ENCODE data around the gene PRKAR1B. TPM values are rescaled to one million over a fixed set of nuclear protein-coding genes. Genes with fewer than 3 reads are reported as not detected.

The PRKAR1B gene
- total RNA-seq, 2 experiments from 2014 or later, result 22.5 to 41.6 TPM

DNA sequence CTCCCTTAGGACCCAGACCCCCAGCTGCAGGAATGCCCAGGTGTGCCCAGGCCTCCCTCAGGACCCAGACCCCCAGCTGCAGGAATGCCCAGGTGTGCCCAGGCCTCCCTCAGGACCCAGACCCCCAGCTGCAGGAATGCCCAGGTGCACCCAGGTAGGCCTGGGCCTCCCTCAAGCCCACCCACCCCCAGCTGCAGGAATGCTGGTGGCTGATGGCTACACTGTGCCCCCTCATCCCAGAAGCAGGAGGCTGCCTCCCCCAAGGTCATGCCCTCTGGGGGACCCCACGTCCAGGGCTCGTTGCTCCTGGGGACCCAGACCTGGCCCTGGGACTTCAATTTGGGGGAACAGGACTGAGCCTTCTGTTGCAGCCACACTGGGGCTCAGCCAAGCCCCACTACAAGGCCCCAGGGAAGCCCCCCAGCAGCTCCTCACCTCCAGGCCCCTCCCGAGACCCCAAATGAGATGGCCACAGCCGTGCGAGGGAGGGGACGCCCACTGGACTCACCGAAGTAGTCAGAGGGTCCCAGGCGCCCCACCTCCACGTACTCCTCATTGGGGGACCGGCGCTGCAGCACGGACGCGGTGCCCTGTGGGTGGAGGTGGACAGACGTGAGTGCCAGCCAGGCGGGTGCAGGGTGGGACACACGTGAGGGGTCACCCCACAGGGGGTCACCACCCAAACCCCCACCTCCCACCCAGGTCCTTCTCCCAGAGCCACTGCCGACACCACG is 176.0 kb downstream of the PRKAR1B start:
- Histone ChIP-seq H3K27ac (ENCODE audit: low read depth, low read length, poor library complexity, severe bottlenecking) (no peak overlapping the region), H3K36me3 (ENCODE audit: insufficient read depth, low read length) (no peaks in the 10 kb centered on the region), H3K4me3 (ENCODE audit: low read depth, low read length, poor library complexity, severe bottlenecking) (no peak overlapping the region), H3K79me2 (ENCODE audit: insufficient read depth, low read depth, low read length) (no peaks in the 10 kb centered on the region), H4K20me1 (ENCODE audit: insufficient read depth, low read length) (no peaks in the 10 kb centered on the region), H3K4me1 (ENCODE audit: insufficient read depth, low read length, poor library complexity, severe bottlenecking) (no peaks in the 10 kb centered on the region), H2AFZ (ENCODE audit: low read length) (no peak overlapping the region), H3K9me2 (ENCODE audit: insufficient read depth, low read length) (no peaks in the 10 kb centered on the region), H3K9me3 (ENCODE audit: low read length) (no peaks in the 10 kb centered on the region), H3K4me2 (ENCODE audit: low read length) (no peak overlapping the region)
- no peak for DNase-seq (ENCODE audit: low spot score)
- intact Hi-C loops (cut with micrococcal nuclease; ENCODE audit: unreplicated experiment), result no loop called here
- CTCF ChIA-PET (ENCODE audit: unreplicated experiment), result no interaction called here
- POLR2A ChIA-PET, result no interaction called here
- TF ChIP-seq, protein P1, sequence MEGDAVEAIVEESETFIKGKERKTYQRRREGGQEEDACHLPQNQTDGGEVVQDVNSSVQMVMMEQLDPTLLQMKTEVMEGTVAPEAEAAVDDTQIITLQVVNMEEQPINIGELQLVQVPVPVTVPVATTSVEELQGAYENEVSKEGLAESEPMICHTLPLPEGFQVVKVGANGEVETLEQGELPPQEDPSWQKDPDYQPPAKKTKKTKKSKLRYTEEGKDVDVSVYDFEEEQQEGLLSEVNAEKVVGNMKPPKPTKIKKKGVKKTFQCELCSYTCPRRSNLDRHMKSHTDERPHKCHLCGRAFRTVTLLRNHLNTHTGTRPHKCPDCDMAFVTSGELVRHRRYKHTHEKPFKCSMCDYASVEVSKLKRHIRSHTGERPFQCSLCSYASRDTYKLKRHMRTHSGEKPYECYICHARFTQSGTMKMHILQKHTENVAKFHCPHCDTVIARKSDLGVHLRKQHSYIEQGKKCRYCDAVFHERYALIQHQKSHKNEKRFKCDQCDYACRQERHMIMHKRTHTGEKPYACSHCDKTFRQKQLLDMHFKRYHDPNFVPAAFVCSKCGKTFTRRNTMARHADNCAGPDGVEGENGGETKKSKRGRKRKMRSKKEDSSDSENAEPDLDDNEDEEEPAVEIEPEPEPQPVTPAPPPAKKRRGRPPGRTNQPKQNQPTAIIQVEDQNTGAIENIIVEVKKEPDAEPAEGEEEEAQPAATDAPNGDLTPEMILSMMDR (conservative IDR thresholded peaks at IDR 0.05; ENCODE audit: low read length), result no peak
- TF ChIP-seq EZH2phosphoT487 (IDR thresholded peaks at IDR 0.05; ENCODE audit: borderline replicate concordance, low read depth, low read length), result no peak
- BruUV-seq (replicated peaks), result no TSS peak

DNA sequence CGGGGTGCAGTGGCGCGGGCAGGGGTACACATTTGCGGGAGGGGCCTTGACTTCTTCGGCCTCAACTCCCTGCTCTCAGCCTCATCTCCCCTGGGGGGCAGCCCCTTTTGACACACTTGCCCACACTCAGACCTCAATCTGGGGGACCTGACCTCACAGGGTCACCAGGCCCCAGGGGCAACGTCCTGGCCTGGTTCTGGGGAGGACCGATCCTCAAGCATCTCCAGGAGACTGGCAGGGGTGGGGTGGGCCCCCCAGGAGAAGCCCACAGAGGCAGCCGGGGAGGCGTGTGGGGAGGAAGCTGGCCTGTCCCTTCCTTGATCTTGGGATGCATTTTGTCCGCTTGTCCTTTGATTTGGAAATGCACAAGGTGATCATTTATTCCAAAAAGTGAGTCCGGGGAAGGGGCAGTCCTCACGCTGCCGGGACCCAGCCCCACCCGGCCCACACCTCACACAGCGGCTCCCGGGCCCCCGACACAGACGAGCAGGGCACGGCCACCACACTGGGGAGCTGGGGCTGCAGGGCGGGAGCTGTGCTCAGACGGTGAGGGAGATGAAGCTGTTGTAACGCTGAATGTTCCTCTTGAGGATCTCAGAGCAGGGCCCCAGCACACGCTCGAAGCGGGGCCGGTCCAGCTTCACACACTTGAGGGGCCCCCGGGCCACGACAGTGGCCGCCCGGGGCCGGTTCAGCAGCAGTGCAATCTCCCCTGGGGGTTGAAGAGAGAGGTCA is 177.0 kb downstream of the PRKAR1B start:
- H3K79me2 ChIP-seq (ENCODE audit: insufficient read depth, low read depth, low read length), result no peaks in the 10 kb centered on the region
- no peak overlapping the region for H3K4me2 ChIP-seq (ENCODE audit: low read length)
- H3K27ac ChIP-seq (ENCODE audit: low read depth, low read length, poor library complexity, severe bottlenecking), result no peak overlapping the region
- CTCF ChIA-PET (ENCODE audit: unreplicated experiment), result no interaction called here
- no peak overlapping the region for H2AFZ ChIP-seq (ENCODE audit: low read length)
- H4K20me1 ChIP-seq (ENCODE audit: insufficient read depth, low read length), result no peaks in the 10 kb centered on the region
- H3K4me3 ChIP-seq (ENCODE audit: low read depth, low read length, poor library complexity, severe bottlenecking), result no peak overlapping the region
- POLR2A ChIA-PET, result no interaction called here
- intact Hi-C loops (cut with micrococcal nuclease; ENCODE audit: unreplicated experiment), result no loop called here
- no peak for TF ChIP-seq EZH2phosphoT487 (IDR thresholded peaks at IDR 0.05; ENCODE audit: borderline replicate concordance, low read depth, low read length)
- TF ChIP-seq, protein P1 (conservative IDR thresholded peaks at IDR 0.05; ENCODE audit: low read length), result no peak
- no peak for DNase-seq (ENCODE audit: low spot score)
- no peaks in the 10 kb centered on the region for H3K4me1 ChIP-seq (ENCODE audit: insufficient read depth, low read length, poor library complexity, severe bottlenecking)
- no TSS peak for BruUV-seq (replicated peaks)
- H3K36me3 ChIP-seq (ENCODE audit: insufficient read depth, low read length), result no peaks in the 10 kb centered on the region
- H3K9me3 ChIP-seq (ENCODE audit: low read length), result no peaks in the 10 kb centered on the region
- no peaks in the 10 kb centered on the region for H3K9me2 ChIP-seq (ENCODE audit: insufficient read depth, low read length)
